H1 (cell line): ENCODE measurements around the gene USP10. TPM values are rescaled to one million over a fixed set of nuclear protein-coding genes. Genes with fewer than 3 reads are reported as not detected.

Experiments used
- CTCF ChIA-PET: fragments of 300-600 bp; sonication (Branson Sonifier 250); formaldehyde crosslinking; loops from one replicate; lab custom pipeline; 2021; ENCODE audit not compliant: partially characterized antibody; lab: Charles Lee
- POLR2A ChIA-PET: fragments of 300-600 bp; sonication (Branson Sonifier 250); formaldehyde crosslinking; loops from one replicate; lab custom pipeline; 2021; ENCODE audit warnings: inconsistent platforms; ENCODE audit not compliant: partially characterized antibody; lab: Charles Lee
- DNase-seq, 2 experiments: peaks; one replicate each; pipeline versions ENCODE4 v3.0.0 to v3.0.0-alpha.2; 2010 to 2022; ENCODE audit warnings: low spot score in 2 of 2, low read depth in 1 of 2, mixed read lengths in 1 of 2
- FAIRE-seq: peaks from 2 replicates; lab custom pipeline; 2011; peaks lifted over from hg19 to GRCh38; lab: Jason Lieb, UNC
- H2AFZ ChIP-seq: 2 replicates; pipeline ENCODE4 v1.8.1; 2012; ENCODE audit warnings: low read length, inconsistent platforms
- H2AK5ac ChIP-seq: 2 replicates; pipeline ENCODE4 v1.6.1; 2013; ENCODE audit warnings: low read depth, low read length
- H2BK120ac ChIP-seq: replicated peaks from 2 replicates; pipeline ENCODE3; 2013; ENCODE audit warnings: low read depth, low read length, inconsistent platforms
- H2BK12ac ChIP-seq: 2 replicates; pipeline ENCODE4 v1.6.1; 2013; ENCODE audit warnings: low read depth, low read length
- H2BK15ac ChIP-seq: 2 replicates; pipeline ENCODE4 v1.6.1; 2013; ENCODE audit warnings: low read length
- H2BK20ac ChIP-seq: 2 replicates; pipeline ENCODE4 v1.6.1; 2013; ENCODE audit warnings: low read length
- H2BK5ac ChIP-seq: 2 replicates; pipeline ENCODE4 v1.6.1; 2013; ENCODE audit warnings: low read depth, low read length
- H3K14ac ChIP-seq: 2 replicates; pipeline ENCODE4 v1.6.1; 2013; ENCODE audit warnings: inconsistent platforms; ENCODE audit not compliant: insufficient read length
- H3K18ac ChIP-seq: 2 replicates; pipeline ENCODE4 v1.6.1; 2013; ENCODE audit warnings: low read length; ENCODE audit errors: extremely low read depth
- H3K23ac ChIP-seq: 2 replicates; pipeline ENCODE4 v1.6.1; 2013; ENCODE audit warnings: inconsistent platforms; ENCODE audit not compliant: insufficient read length
- H3K23me2 ChIP-seq: 2 replicates; pipeline ENCODE4 v1.6.1; 2013; ENCODE audit warnings: low read depth, low read length
- H3K27ac ChIP-seq: 2 replicates; pipeline ENCODE4 v1.6.1; 2011; ENCODE audit warnings: low read depth, low read length, inconsistent platforms
- H3K27me3 ChIP-seq, 4 experiments: replicated peaks in 1 of 4; 1 replicate in 1 of 4; 2 replicates in 3 of 4; pipeline versions ENCODE4 v1.6.1 to v1.8.1; 2011 to 2013; ENCODE audit warnings: low read length in 3 of 4, mild to moderate bottlenecking in 3 of 4, inconsistent platforms in 2 of 4, mixed read lengths in 2 of 4, moderate library complexity in 1 of 4; ENCODE audit not compliant: control insufficient read depth in 3 of 4, insufficient read depth in 3 of 4; ENCODE audit errors: extremely low read depth in 1 of 4
- H3K36me3 ChIP-seq, 4 experiments: 2 replicates each; pipeline versions ENCODE4 v1.6.1 to v1.8.1; 2011 to 2013; ENCODE audit warnings: mild to moderate bottlenecking in 4 of 4, low read length in 3 of 4, moderate library complexity in 2 of 4, control low read depth in 1 of 4, inconsistent platforms in 1 of 4; ENCODE audit not compliant: insufficient read depth in 4 of 4, control insufficient read depth in 2 of 4
- H3K4ac ChIP-seq: replicated peaks from 2 replicates; pipeline ENCODE3; 2013; ENCODE audit warnings: low read length, low read depth, mixed read lengths, inconsistent platforms; ENCODE audit not compliant: insufficient read length
- H3K4me1 ChIP-seq, 4 experiments: replicated peaks in 1 of 4; 1 replicate in 1 of 4; 2 replicates in 3 of 4; pipeline versions ENCODE4 v1.6.1 to v1.8.1; 2011 to 2013; ENCODE audit warnings: low read length in 3 of 4, inconsistent platforms in 2 of 4, mixed read lengths in 1 of 4; ENCODE audit not compliant: insufficient read depth in 4 of 4, control insufficient read depth in 3 of 4
- H3K4me2 ChIP-seq, 2 experiments: 2 replicates each; pipeline versions ENCODE4 v1.6.1 to v1.8.1; 2011 to 2013; ENCODE audit warnings: low read depth in 2 of 2, low read length in 2 of 2, control low read depth in 1 of 2, inconsistent platforms in 1 of 2, mild to moderate bottlenecking in 1 of 2; ENCODE audit not compliant: insufficient read depth in 1 of 2
- H3K4me3 ChIP-seq, 4 experiments: fragments of 200-600, 300-600 bp in 1 of 4; sonication (generic), shearing (Covaris generic), sonication (Bioruptor Twin) in 1 of 4; 2 replicates each; pipeline versions ENCODE4 v1.5.1 to v1.8.1; 2011 to 2016; ENCODE audit warnings: low read length in 4 of 4, low read depth in 3 of 4, control low read depth in 2 of 4, inconsistent platforms in 2 of 4, mild to moderate bottlenecking in 2 of 4, mixed read lengths in 1 of 4, moderate library complexity in 1 of 4; ENCODE audit not compliant: insufficient read depth in 2 of 4; ENCODE audit errors: extremely low read depth in 1 of 4
- H3K56ac ChIP-seq: replicated peaks from 2 replicates; pipeline ENCODE3; 2013; ENCODE audit warnings: low read depth, mild to moderate bottlenecking, mixed read lengths, low read length, inconsistent platforms; ENCODE audit not compliant: insufficient read length
- H3K79me1 ChIP-seq: 2 replicates; pipeline ENCODE4 v1.6.1; 2013; ENCODE audit warnings: low read depth, low read length, control low read depth
- H3K79me2 ChIP-seq, 2 experiments: 2 replicates each; pipeline versions ENCODE4 v1.6.1 to v1.8.1; 2012 to 2013; ENCODE audit warnings: low read length in 2 of 2, mild to moderate bottlenecking in 2 of 2, inconsistent platforms in 1 of 2; ENCODE audit not compliant: insufficient read depth in 2 of 2, control insufficient read depth in 1 of 2
- H3K9ac ChIP-seq, 4 experiments: replicated peaks in 1 of 4; 1 replicate in 1 of 4; 2 replicates in 3 of 4; pipeline versions ENCODE4 v1.6.1 to v1.8.1; 2011 to 2013; ENCODE audit warnings: low read depth in 3 of 4, low read length in 3 of 4, control low read depth in 2 of 4, mild to moderate bottlenecking in 2 of 4, moderate library complexity in 2 of 4, inconsistent platforms in 1 of 4; ENCODE audit errors: extremely low read depth in 1 of 4
- H3K9me3 ChIP-seq, 2 experiments: 2 replicates each; pipeline versions ENCODE4 v1.6.1 to v1.8.1; 2012 to 2013; ENCODE audit warnings: mild to moderate bottlenecking in 2 of 2, moderate library complexity in 2 of 2, control low read depth in 1 of 2, inconsistent platforms in 1 of 2, low read depth in 1 of 2, low read length in 1 of 2, mixed read lengths in 1 of 2; ENCODE audit not compliant: insufficient read depth in 2 of 2
- H4K20me1 ChIP-seq, 2 experiments: replicated peaks in 1 of 2; 2 replicates each; pipeline versions ENCODE3 to v1.8.1; 2011 to 2013; ENCODE audit warnings: inconsistent platforms in 2 of 2, low read length in 2 of 2, mild to moderate bottlenecking in 1 of 2; ENCODE audit not compliant: insufficient read depth in 2 of 2, control insufficient read depth in 1 of 2
- H4K5ac ChIP-seq: 2 replicates; pipeline ENCODE4 v1.6.1; 2013; ENCODE audit warnings: low read length, low read depth, mixed read lengths, inconsistent platforms; ENCODE audit not compliant: insufficient read length
- H4K8ac ChIP-seq: 2 replicates; pipeline ENCODE4 v1.8.0; 2013; ENCODE audit warnings: mild to moderate bottlenecking, moderate library complexity, low read length, inconsistent platforms; ENCODE audit not compliant: insufficient read depth; ENCODE audit errors: extremely low read depth
- H4K91ac ChIP-seq: replicated peaks from 2 replicates; pipeline ENCODE3; 2013; ENCODE audit warnings: low read length, mixed read lengths, inconsistent platforms; ENCODE audit not compliant: insufficient read length
- BRCA1 ChIP-seq: IDR thresholded peaks from 2 replicates; pipeline ENCODE4 v1.6.1; 2012; ENCODE audit warnings: low read depth, low read length, improper control_type of control experiment
- EZH2 ChIP-seq: fragments of 200-600 bp; sonication (generic); IDR thresholded peaks from 2 replicates; pipeline ENCODE4 v1.7.1; 2012; ENCODE audit warnings: low read depth, mild to moderate bottlenecking, moderate library complexity, low read length, inconsistent platforms; ENCODE audit not compliant: severe bottlenecking
- NANOG ChIP-seq: IDR thresholded peaks from 2 replicates; pipeline ENCODE4 v1.6.1; 2011; ENCODE audit warnings: low read length, low read depth, mild to moderate bottlenecking, inconsistent platforms; ENCODE audit not compliant: insufficient read depth, poor library complexity, severe bottlenecking
- PHF8 ChIP-seq: fragments of 200-600 bp; sonication (generic); conservative IDR thresholded peaks from 2 replicates; pipeline ENCODE4 v1.7.1; 2012; ENCODE audit warnings: low read depth, mild to moderate bottlenecking, inconsistent platforms, low read length, moderate library complexity
- POLR2AphosphoS5 ChIP-seq: IDR thresholded peaks from 2 replicates; pipeline ENCODE4 v1.6.1; 2011; ENCODE audit warnings: low read depth, low read length
- TBP ChIP-seq: IDR thresholded peaks from 2 replicates; pipeline ENCODE4 v1.6.1; 2011; ENCODE audit warnings: low read depth, low read length, improper control_type of control experiment
- TCF12 ChIP-seq: IDR thresholded peaks from 2 replicates; pipeline ENCODE4 v1.6.1; 2011; ENCODE audit warnings: low read depth, mild to moderate bottlenecking, low read length
- WGBS, 2 experiments: shearing (Covaris generic) in 1 of 2; methylation state at CpG; one replicate each; pipeline versions ENCODE4 v1.1.6 to v1.1.7; 2013 to 2015; ENCODE audit warnings: low lambda C conversion rate in 2 of 2, mixed read lengths in 2 of 2, inconsistent platforms in 1 of 2, low coverage in 1 of 2, missing lambda C conversion rate in 1 of 2; ENCODE audit not compliant: insufficient replicate concordance in 2 of 2, insufficient coverage in 1 of 2, insufficient read length in 1 of 2; ENCODE audit errors: extremely low coverage in 1 of 2, missing lambda C conversion rate in 1 of 2; 5-methylcytosine and 5-hydroxymethylcytosine counted together
- polyA plus RNA-seq, 7 experiments: library from polyadenylated mRNA; depleted of rRNA in 3 of 7; stranded (reverse) in 5 of 7; unstranded in 2 of 7; fragments of >200 nt in 5 of 7; fragments of 200-250 nt in 2 of 7; gene quantifications; 1 replicate in 5 of 7; 2 replicates in 1 of 7; 4 replicates in 1 of 7; pipeline versions ENCODE4 v1.2.1 to v1.2.3, GENCODE V29; 2011 to 2013; ENCODE audit warnings: missing spikeins in 2 of 7, mixed read lengths in 2 of 7
- total RNA-seq: library from RNA; stranded (reverse); fragmentation: NEBNext Ultra II Directional; extraction: Animal tissue kit (Norgen Biotek cat#: 25700); gene quantifications from 2 replicates; pipeline ENCODE4 v1.2.1, GENCODE V29; 2021
- TF ChIP-seq, protein P1 (sequence below): IDR thresholded peaks from 2 replicates; pipeline ENCODE4 v1.6.1; 2012; ENCODE audit warnings: inconsistent platforms

USP10 gene
- total and polyA plus RNA-seq, 2 of the 8 experiments (the other 6 are each of a cell fraction or from before 2014, with no cell fraction given): 171 to 195 TPM

DNA sequence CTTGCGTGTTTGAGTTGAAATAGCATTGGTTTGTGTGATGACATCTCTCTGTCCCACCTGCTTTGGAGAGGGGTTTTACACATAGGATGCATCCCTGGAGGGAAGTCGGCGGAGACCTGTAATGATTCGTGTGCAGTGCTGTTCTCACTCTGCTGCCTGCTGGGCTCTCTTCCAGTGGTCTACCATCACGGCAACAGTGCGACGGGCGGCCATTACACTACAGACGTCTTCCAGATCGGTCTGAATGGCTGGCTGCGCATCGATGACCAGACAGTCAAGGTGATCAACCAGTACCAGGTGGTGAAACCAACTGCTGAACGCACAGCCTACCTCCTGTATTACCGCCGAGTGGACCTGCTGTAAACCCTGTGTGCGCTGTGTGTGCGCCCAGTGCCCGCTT lies 78.9 kb downstream of the USP10 start:
- Histone ChIP-seq H3K27ac (no peak overlapping the region), H2BK120ac (no peak overlapping the region), H4K8ac (no peak overlapping the region), H3K4me2 (no peak overlapping the region), H4K20me1 (peaks cover 0 to 4% of the 10 kb centered on the region in 2 experiments), H3K9me3 (no peaks in the 10 kb centered on the region), H3K79me2 (no peaks in the 10 kb centered on the region), H2BK5ac (no peak overlapping the region), H3K79me1 (no peaks in the 10 kb centered on the region; the same call in 1 of the 2 replicates), H3K56ac (no peak overlapping the region), H3K36me3 (peaks cover 11 to 51% (median 35%) of the 10 kb centered on the region in 4 experiments), H3K27me3 (no peaks in the 10 kb centered on the region), H3K4me1 (no peaks in the 10 kb centered on the region), H3K4ac (no peak overlapping the region), H4K91ac (no peak overlapping the region), H2BK12ac (no peak overlapping the region), H3K9ac (no peak overlapping the region), H3K23ac (no peak overlapping the region), H2AK5ac (no peak overlapping the region), H4K5ac (no peak overlapping the region), H3K4me3 (no peak overlapping the region), H3K14ac (no peak overlapping the region), H3K18ac (no peak overlapping the region), H2AFZ (no peak overlapping the region), H2BK20ac (no peak overlapping the region), H3K23me2 (no peaks in the 10 kb centered on the region), H2BK15ac (no peak overlapping the region)
- no peak for FAIRE-seq
- POLR2A ChIA-PET: no interaction called here
- CTCF ChIA-PET: no interaction called here
- WGBS, 2 experiments: 91% methylated on average over 18 of the region's 18 CpGs; no CpG with 5 or more reads in 1 of the 2 experiments
- DNase-seq: no peak
- no peak for TF ChIP-seq BRCA1
- TF ChIP-seq PHF8: no peak
- TF ChIP-seq, protein P1, sequence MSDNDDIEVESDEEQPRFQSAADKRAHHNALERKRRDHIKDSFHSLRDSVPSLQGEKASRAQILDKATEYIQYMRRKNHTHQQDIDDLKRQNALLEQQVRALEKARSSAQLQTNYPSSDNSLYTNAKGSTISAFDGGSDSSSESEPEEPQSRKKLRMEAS: no peak
- TF ChIP-seq POLR2AphosphoS5: no peak
- TF ChIP-seq NANOG: no peak
- no peak for TF ChIP-seq TBP
- TF ChIP-seq TCF12: no peak
- TF ChIP-seq EZH2: no peak
